MM.1S (cell line): ENCODE data around the gene TUBB4B.

Experiments used
- EZH2 ChIP-seq: fragments of 300-600 bp; sonication (generic); optimal IDR thresholded peaks from 2 replicates; pipeline ENCODE3; 2017; ENCODE audit warnings: low read depth, mild to moderate bottlenecking, antibody characterized with exemption, low read length, mixed read lengths
- TF ChIP-seq, protein P1 (sequence below): fragments of 300-600 bp; sonication (generic); IDR thresholded peaks from 2 replicates; pipeline ENCODE4 v1.5.1; 2016; ENCODE audit warnings: antibody characterized with exemption, low read length, mixed read lengths

DNA sequence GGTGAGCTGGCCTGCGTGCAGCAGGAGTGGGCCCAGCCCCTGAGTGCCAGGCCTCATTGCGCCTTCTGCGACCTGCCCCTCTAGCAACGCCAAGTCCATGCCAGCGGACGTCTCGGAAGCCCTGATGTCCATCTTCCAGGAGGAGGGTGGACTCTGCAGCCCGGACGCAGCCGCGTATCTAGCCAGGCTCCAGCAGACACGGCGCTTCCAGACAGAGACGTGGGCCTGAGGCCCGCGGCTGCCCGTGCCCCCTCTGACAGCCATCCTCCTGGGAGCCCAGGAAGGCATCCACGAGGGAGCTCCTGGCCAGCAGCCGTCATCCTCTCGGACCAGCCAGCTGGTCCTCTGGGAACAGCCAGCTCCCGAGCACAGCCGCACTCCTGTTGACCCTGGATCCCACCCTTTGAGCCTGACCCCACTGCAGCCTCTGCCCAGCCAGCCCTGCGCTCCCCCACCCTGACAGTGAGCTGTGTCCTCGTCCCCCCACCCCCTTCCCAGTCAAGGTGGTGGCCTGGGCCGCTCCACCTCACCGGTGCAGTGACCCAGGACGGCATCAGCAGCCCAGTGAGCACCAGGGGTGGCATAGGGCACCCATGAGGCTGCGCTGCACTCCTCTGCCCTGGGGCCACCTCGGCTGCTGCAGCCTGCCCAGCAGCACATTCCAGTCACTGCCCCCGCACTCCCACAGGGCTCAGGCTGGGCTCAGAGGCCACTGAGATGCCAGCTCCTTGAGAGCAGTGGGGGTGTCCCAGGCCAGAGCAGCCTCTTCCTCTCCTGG, 24.7 kb upstream of the TUBB4B start:
- TF ChIP-seq, protein P1, sequence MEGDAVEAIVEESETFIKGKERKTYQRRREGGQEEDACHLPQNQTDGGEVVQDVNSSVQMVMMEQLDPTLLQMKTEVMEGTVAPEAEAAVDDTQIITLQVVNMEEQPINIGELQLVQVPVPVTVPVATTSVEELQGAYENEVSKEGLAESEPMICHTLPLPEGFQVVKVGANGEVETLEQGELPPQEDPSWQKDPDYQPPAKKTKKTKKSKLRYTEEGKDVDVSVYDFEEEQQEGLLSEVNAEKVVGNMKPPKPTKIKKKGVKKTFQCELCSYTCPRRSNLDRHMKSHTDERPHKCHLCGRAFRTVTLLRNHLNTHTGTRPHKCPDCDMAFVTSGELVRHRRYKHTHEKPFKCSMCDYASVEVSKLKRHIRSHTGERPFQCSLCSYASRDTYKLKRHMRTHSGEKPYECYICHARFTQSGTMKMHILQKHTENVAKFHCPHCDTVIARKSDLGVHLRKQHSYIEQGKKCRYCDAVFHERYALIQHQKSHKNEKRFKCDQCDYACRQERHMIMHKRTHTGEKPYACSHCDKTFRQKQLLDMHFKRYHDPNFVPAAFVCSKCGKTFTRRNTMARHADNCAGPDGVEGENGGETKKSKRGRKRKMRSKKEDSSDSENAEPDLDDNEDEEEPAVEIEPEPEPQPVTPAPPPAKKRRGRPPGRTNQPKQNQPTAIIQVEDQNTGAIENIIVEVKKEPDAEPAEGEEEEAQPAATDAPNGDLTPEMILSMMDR = no peak
- no peak for TF ChIP-seq EZH2
